Amniotic stem cell (primary cell): Measurements from ENCODE around the gene CCDC88C.

Source experiments
- DNase-seq: peaks from one replicate; lab custom pipeline; 2025; lab: John Stamatoyannopoulos, UW

The CCDC88C gene

GRCh38 chr14:91328313-91329050, 89.1 kb downstream of the CCDC88C start:
- DNase-seq = no peak

GRCh38 chr14:91327661-91328312, 89.8 kb downstream of the CCDC88C start:
- DNase-seq = no peak

DNA sequence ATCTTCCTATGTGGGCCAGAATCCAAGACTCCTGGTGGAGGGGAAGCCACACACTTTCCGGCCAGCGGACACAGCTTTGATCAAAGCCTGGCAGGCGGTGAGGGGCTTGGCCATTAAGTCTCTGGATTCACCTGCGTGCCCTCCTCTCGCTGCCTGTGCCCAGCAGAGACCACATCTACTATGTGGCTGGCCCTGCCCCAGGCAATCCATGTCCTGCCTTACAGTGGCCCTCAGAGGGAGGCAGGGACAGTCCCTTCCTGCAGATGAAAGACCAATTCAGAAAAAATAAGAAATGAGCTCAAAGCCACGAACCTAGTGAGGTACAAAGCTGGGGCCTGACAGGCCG, 90.4 kb downstream of the CCDC88C start:
- no peak for DNase-seq

- no peak for DNase-seq
Measured at GRCh38 chr14:91326514-91327249, 90.9 kb downstream of the CCDC88C start.

DNA sequence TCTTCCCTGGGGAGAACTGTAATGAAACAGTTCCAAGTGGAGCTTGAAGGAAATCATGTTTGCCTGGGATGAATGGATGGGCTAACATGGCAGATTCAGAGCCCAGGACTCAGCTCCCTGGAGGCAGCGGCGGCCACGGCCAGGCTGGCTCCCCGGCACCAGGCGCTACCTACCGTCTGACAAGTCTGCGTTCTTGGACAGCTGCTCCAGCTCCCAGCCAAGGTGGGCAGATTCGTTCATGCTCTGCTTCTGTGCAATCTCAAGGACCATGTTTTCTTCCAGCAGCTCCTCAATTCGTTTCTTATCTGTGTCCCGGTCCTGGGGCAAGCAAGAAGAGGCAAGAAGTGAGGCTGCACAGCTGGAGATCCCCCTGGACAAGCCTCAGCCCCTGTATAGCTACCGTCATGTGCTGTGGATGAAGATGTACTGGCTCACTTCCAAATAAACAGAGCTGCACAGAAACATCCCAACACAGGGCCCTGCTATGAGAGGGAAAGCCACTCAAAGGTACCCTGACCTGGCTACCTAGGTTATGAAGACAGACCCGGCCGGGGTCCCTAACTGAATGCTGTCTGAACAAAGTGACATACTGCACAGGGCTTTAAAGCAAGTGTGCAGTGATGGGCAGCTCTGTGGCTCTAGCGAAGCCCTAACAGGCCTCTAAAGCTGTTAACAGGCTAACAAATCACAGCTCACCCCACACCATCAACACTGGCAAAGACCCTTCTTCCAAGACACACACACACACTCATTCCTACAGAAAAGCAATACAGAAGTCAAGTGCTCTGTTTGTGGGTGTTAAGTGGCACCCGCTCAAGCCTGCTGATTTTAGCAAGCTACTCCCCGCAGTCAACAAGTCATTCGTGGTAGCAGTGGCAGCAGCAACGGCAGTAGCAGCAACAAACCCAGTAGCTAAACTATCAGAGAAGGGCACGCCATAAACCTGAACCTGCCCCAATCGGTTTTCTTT, 92.7 kb downstream of the CCDC88C start:
- no peak for DNase-seq

- DNase-seq = no peak
Measured at GRCh38 chr14:91323671-91324605, 93.7 kb downstream of the CCDC88C start.

DNA sequence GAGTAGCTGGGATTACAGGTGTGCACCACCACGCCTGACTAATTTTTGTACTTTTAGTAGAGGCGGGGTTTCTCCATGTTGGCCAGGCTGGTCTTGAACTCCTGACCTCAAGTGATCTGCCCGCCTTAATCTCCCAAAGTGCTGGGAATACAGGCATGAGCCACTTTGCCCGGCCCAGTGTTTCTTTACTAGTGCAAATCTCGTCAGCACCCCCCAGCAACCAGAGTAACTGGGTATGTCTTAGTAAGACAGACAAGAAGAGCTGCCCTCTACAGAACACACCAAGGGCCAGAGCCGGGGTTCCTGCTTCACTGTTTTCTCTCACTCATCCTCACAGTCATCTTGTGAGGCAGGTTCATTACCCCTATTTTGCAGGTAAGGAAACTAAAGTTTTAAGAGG, 94.6 kb downstream of the CCDC88C start:
- DNase-seq = no peak

DNA sequence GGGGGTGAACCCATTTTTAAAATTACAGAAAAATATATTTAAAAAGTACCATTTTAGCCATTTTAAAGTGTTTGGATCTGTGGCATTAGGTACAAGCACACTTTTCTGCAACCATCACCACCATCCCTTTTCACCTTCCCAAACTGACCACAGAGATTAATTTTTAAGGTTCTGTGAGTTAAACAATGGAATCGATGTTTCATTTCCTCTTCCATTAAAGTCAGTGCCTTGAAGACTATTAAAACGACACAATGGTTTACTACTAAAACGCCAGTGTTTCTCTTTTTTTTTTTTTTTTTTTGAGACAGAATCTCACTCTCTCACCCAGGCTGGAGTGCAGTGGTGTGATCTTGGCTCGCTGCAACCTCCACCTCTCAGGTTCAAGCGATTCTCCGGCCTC, 95.0 kb downstream of the CCDC88C start:
- no peak for DNase-seq

GRCh38 chr14:91321131-91321530, 96.5 kb downstream of the CCDC88C start:
- no peak for DNase-seq

GRCh38 chr14:91320266-91320665, 97.4 kb downstream of the CCDC88C start:
- DNase-seq = no peak

- no peak for DNase-seq
Measured at GRCh38 chr14:91318911-91319310, 98.7 kb downstream of the CCDC88C start.

DNA sequence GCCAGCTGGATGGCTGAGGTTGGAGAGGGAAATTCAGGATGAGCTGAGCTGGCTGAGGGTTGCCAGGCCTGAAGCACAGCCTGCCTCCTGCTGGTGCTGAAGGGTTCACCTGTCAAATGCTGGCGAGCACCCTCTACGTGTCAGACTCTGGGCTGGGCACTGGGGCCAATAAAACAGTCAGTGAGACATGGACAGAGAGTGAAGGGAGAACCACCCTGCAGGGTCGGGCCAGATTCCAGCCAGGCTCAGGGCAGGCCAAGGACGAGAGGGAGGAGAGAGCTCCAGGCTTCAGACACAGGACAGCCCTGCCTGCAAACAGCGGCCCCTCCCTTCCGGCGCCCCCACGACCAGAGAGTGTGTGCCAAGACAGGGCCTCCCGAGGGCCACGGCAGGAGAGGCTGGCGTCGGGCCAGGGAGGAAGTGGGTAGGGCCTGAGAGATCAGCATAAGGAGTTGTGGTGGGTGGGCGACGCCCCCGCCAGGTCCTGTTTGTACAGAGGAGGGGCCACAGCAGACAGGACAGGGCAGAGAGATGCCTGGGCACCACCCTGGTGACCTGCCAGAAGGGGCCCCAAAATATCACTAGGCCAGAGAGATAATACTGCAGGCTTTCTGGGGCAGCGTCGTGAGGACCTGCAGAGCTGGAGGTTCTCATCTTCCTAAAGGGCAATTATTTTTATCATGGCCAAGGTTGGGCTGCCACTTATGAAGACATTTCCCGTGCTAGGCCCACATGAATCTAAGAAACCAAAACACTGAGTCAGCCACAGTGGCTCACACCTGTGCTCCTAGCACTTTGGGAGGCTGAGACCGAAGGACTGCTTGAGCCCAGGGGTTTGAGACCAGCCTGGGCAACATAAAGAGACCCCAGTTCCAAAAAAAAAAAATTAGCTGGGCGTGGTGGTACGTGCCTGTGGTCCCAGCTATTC, 100.0 kb downstream of the CCDC88C start:
- no peak for DNase-seq

- no peak for DNase-seq
Measured at GRCh38 chr14:91316761-91317160, 100.9 kb downstream of the CCDC88C start.

DNA sequence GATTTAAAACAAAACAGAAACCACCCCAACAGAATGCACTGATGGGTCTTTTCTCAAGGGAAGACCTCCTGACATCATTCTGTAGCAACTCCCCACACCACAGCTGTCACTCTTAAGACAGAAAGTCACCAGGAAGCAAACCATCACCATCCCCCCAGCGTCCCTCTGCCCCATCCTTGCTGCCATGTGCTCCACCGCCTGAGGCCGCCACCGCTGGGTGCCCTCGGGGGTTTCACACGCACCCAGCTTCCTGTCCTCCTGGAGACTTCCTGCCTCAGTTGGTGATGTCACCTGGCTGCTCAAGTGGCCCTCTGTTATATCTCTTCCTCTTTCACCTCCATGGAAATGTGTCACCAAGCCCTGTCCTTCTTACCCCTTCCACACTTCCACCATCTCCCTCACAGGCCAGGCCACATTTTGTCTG, 101.8 kb downstream of the CCDC88C start:
- DNase-seq = no peak

- DNase-seq = no peak
Measured at GRCh38 chr14:91313852-91314251, 103.8 kb downstream of the CCDC88C start.

DNA sequence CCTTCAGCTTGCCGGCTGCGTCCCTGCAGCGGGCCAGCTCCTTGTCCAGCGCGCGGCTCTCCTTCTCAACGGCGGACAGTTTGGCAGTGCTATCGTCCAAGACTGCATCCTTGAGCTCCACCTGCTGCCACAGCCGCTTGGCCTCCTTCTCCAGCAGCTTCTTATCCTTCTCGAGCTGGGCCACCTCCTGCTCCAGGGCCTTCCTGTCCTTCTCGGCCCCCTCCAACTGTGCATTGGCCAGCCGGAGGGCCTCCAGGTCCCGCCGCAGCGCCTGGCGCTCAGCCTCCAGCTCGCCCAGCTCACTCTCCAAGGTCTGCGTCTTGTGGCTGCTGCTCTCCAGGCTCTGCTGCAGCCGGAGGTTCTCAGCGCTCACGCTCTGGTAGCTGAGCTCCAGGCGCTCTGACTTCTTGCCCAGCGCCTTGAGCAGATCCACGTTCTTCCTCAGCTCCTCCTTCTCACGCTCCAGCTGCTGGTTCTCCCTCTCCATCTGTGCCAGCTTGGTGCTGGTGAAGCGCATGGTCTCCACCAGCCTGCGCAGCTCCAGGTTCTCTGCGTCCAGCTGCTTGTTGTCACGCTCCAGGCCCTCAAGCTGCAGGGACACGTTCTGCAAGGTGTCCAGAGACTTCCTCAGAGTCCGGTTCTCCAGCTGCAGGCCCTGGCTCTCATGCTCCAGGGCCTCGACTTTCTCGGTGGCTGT, 104.3 kb downstream of the CCDC88C start:
- no peak for DNase-seq

- DNase-seq = no peak
Measured at GRCh38 chr14:91311284-91311662, 106.3 kb downstream of the CCDC88C start.

DNA sequence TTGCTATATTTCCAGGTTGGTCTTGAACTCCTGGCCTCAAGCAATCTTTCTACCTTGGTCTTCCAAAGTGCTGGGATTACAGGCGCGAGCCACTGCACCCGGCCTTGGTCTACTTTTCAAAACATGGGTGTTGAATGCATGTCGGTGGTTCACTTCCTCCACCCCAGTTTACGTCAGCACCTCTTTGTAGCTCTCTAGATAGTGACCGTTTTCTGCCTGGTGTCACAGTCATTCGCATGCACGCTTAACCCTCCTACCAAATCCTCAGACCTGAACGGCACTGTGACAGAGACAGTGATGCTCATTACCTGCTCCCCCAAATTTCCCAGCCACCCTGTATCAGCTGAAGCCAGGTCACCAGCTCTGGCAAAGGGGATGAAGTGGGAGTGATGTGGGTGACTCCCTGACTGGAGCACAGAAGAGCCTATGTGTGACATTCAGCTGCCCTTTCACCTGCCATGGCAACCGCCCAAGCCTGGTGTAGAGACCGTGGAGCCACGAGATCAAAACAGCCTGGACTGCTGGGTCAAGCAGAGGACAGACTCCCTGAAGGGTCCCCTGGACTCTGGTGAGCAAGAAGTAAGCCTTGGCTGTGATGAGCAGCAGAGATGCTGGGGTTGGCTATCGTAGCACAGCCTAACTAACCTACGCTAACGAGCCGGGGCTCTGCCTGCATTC, 106.9 kb downstream of the CCDC88C start:
- DNase-seq = no peak
